ENCODE results near the gene AUTS2.

- TF ChIP-seq EZH2phosphoT487 (IDR thresholded peaks at IDR 0.05; ENCODE audit: insufficient read depth, low read depth) (no peak), EZH2 (IDR thresholded peaks at IDR 0.05; ENCODE audit: insufficient read depth, poor library complexity, severe bottlenecking) (no peak)
Measured at GRCh38 chr7:69739190-69739589, 140.9 kb downstream of the AUTS2 start.

Data from GM23248 (cell line).